HepG2 (cell line): ENCODE results near the gene AUTS2.

Experiments used
- CBFB ChIP-seq: sonication (generic); formaldehyde crosslinking; IDR thresholded peaks from 2 replicates; pipeline ENCODE4 v1.4.0; 2020; ENCODE audit warnings: missing genetic modification reagents
- ISL2 ChIP-seq: sonication (generic); formaldehyde crosslinking; IDR thresholded peaks from 2 replicates; pipeline ENCODE4 v1.5.0; 2020; ENCODE audit warnings: missing genetic modification reagents
- JDP2 ChIP-seq: sonication (generic); formaldehyde crosslinking; IDR thresholded peaks from 2 replicates; pipeline ENCODE4 v1.8.1; 2022; ENCODE audit warnings: missing genetic modification reagents, borderline replicate concordance
- RAD51 ChIP-seq: fragments of 450-650 bp; IDR thresholded peaks from 2 replicates; pipeline ENCODE4 v1.6.1; 2016; ENCODE audit warnings: borderline replicate concordance
- RNF219 ChIP-seq: sonication (generic); formaldehyde crosslinking; IDR thresholded peaks from 2 replicates; pipeline ENCODE4 v1.5.0; 2020; ENCODE audit warnings: mild to moderate bottlenecking, missing genetic modification reagents
- SP1 ChIP-seq, 2 experiments: fragments of 450-650 bp in 1 of 2; sonication (generic) in 1 of 2; formaldehyde crosslinking in 1 of 2; IDR thresholded peaks; 2 replicates each; pipeline versions ENCODE4 v1.4.0 to v1.6.1; 2016 to 2020; ENCODE audit warnings: missing genetic modification reagents in 1 of 2
- ZNF674 ChIP-seq: sonication (generic); formaldehyde crosslinking; IDR thresholded peaks from 2 replicates; pipeline ENCODE4 v1.5.0; 2020; ENCODE audit warnings: low read depth, mild to moderate bottlenecking, missing genetic modification reagents
- ZNF776 ChIP-seq: sonication (generic); formaldehyde crosslinking; IDR thresholded peaks from 2 replicates; pipeline ENCODE4 v1.4.0; 2020; ENCODE audit warnings: mild to moderate bottlenecking, missing genetic modification reagents
- TF ChIP-seq, protein P1 (sequence below): sonication (generic); formaldehyde crosslinking; conservative IDR thresholded peaks from 2 replicates; pipeline ENCODE4 v1.8.1; 2023; ENCODE audit warnings: missing genetic modification reagents

DNA sequence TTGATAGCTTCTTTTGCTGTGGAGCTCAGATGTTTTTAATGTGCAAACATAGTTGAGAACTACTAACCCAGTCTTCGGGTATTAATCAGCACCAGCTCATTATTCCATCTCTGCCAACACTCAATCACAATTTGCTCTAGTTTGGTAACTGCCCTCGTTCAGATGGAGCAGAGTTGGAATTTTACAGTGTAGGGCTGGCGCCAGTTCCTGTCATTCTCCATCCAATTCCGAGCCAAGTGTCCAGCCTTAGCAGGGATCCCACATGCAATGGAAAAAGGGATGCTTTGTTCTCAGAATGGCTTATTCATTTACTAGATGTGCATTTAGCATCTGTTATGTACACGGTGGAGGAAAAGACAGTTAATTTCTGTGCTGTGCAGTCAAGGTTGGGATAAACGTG is 1029.2 kb downstream of the AUTS2 start:
- no peak for TF ChIP-seq RAD51
- TF ChIP-seq JDP2: no peak
- no peak for TF ChIP-seq RNF219
- no peak for TF ChIP-seq CBFB (CRISPR knock-in tag)
- TF ChIP-seq ZNF674: no peak
- TF ChIP-seq, protein P1, sequence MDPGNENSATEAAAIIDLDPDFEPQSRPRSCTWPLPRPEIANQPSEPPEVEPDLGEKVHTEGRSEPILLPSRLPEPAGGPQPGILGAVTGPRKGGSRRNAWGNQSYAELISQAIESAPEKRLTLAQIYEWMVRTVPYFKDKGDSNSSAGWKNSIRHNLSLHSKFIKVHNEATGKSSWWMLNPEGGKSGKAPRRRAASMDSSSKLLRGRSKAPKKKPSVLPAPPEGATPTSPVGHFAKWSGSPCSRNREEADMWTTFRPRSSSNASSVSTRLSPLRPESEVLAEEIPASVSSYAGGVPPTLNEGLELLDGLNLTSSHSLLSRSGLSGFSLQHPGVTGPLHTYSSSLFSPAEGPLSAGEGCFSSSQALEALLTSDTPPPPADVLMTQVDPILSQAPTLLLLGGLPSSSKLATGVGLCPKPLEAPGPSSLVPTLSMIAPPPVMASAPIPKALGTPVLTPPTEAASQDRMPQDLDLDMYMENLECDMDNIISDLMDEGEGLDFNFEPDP (CRISPR knock-in tag): no peak
- no peak for TF ChIP-seq ISL2 (CRISPR knock-in tag)
- no peak for TF ChIP-seq SP1 (IDR thresholded peaks at IDR 0.05)
- TF ChIP-seq SP1 (CRISPR knock-in tag; IDR thresholded peaks at IDR 0.05): no peak
- TF ChIP-seq ZNF776 (CRISPR knock-in tag): no peak
